ENCODE measurements around the gene SCN1B.
"Not testable (repeated sequence)": the region's sequence is repeated elsewhere in the genome, so short reads cannot be mapped to it uniquely, and the experiment has no call there.

The SCN1B gene

DNA sequence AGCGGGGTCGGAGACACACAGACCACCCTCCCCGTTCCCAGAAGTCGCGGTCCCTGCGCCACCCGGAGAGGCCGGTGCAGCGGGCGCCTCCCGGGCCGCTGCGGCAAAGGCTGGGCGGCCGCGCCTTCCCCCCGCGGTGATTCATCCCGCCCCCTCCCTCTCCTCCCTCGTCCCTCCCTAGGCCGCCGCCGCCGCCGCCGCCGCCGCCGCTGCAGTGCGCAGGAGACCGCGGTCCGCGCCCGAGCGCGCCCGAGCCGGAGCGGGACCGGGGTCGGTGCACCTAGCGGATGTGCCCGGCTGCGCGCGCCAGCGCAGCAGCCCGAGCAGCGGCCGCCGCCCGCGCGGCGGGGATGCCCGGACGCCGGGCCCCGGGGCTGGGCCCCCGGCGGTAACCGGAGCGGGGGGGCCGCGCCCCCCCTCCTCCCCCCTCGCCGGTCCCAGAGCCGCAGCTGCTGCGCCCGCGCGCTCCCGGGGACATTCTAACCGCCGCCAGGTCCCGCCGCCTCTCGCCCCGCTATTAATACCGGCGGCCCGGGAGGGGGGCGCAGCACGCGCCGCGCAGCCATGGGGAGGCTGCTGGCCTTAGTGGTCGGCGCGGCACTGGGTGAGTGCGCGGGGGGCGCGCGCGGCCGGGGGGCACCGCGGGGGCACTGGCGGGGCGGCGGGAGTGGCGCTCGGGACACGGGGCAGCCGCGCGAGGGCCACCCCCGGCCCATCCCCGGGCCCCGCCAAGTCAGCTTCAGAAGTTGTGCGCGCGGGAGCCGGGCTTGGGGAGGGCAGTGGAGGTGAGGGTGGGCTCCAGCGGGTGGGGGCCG lies at the start of gene SCN1B:
TSS of gene SCN1B (plus strand) at position 214 of the 815 bp plus-strand sequence. CDS start at position 565, 351 bp downstream.
- peak; percentile 25 to 54 for DNase-seq

DNA sequence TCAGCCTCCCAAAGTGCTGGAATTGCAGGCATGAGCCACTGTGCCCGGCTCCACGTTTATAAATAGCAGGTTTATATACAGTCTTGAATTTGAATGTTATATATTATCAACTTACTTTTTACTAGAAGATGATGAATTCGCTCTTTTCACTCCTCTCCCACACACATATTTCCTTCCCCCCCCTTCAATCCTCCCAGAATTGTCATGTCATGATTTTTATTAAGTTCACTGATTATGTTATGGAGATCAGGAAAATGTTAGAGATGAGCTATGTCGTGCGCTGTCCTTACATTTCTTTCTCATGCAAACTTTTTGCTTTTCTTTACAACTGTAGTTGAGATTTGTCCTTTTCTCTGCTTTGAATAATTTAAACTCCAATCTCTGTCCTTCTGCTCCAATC lies 48.0 kb upstream of the SCN1B start:
- DNase-seq = no peak

DNA sequence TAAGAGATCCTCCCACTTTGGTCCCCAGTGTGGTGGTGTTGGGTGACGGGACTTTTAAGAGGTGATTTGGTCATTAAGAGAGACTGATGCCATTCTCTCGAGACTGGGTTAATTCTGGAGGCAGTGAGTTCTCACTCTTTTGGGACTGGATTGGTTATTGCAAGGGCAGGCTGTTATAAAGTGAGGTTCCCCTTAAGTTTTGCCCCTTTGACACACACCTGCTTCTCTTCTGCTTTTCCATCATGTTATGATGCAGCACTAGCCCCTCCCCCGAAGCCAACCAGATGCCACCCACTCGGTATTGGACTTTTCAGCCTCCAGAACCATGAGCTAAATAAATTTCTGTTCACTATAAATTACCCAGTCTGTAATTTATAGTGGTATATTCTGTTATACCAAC lies 46.5 kb upstream of the SCN1B start:
- no peak for DNase-seq

DNA sequence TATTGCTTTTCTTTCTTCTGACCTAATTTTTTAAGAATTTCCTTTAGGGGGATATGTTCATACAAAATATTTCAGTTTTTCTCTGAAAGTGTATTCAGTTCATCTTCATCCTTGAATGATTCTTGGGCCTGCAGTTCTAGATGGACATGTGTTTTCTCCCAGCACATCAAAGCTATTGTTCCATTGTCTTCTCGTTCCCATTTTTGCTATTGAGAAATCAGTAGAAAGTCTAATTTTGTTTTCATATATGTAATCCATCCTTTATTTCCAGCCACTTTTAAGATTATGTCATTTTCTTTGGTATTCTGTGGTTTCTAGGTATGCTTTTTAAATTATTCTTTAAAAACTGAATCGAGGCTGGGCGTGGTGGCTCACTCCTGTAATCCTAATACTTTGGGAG lies 46.0 kb upstream of the SCN1B start:
- no peak for DNase-seq

DNA sequence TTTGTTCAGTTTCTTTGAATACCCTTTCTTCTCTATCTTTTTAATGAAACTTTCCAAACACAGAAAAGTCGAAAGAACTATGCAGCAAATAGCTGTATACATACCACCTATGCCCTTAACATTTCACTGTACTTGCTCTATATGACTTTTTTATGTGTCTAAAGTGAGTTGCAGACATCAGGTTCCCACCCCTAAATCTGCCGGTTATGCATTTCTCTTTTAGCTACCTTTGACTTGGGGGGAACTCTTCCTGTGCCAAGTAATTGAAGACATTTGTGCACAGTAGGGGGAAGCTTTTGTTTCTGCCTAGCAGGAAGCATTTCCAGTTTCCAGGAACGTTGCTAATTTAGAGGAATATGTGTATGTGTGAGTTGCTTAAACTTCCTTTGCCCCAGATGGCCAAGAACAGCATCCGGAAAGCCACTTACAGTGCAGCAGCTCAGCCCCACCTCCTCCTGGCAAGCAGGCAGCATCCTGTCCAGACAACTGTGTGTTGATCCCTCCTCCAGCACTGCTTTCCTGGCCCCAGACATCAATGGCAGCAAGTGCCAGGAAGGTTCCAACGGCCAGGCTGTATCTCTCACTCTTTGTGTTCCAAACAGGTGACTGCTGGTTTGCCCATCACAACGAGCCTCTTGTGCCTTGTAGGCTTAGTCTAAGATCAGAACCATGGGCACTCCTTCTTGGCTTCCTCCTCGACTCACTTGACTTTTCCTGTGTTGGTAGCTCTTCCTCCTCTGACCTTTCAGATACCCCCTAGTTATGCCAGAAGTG lies 44.8 kb upstream of the SCN1B start:
- DNase-seq = peak in 1 of 2 experiments; percentile 25

DNA sequence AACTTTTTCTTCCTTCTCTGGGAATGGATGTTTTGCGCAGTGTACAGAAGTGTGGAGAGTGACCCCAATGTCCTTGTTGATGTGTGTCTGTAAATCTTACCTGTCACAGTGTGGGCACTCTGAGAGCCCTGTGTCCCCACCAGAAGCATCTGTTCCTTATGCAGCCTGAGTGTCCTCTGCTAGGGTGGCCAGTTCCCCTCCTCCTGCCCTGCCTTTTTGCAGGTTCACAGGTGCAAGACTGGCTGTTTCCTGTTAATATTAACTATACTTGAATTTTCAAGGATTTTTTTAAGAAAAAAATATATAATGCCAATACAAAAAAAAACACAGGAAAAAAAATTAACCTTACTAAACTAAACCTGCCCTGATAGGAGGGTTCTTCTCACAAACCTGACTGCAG lies 42.2 kb upstream of the SCN1B start:
- DNase-seq = no peak

DNA sequence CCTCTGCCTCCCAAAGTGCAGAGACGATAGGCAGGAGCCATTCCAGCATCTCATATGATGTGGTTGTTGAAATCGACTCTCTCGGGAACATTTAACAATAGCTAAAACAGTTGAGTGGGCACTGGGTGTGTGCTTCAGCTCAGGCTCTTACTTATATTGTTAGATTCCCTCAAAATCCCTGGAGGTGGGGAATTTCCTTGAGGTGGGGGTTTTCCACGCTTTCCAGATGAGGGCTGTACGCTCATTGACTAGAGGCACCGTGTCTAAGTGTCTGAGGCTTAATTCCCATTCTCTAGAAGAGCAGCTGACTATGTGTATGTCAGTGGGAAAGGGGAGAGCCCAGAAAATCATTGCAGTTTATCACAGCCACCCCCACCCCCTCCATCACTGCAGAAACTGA lies 41.0 kb upstream of the SCN1B start:
- no peak for DNase-seq

DNA sequence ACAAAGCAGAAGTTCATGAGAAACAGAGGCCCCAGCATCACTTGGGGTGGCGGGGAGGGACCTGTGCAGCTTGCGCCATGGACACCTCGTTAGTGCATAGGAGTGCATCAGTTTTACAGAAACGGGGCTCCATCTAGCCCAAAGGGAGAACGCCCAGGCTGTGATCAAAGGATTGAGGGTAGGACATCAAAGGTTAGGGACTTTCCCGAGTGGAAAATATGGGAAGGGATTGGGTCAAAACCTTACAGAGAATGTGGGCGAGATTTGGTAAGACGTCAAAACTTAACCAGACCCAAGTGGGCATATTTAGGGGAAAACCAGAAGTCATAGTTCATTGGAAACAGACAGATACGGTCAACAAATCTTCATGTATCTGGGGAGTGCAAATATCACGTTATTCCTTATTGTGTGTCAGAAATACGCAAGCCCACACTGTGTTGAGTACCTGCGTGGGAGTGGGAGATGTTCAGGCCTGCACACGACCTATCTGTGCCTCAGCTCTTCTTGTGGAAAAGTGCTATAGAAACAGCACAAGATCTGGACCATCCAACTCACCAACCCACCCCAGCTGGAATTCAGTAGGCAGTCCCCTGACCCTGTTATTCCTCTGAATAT lies 39.6 kb upstream of the SCN1B start:
- no peak for DNase-seq

DNA sequence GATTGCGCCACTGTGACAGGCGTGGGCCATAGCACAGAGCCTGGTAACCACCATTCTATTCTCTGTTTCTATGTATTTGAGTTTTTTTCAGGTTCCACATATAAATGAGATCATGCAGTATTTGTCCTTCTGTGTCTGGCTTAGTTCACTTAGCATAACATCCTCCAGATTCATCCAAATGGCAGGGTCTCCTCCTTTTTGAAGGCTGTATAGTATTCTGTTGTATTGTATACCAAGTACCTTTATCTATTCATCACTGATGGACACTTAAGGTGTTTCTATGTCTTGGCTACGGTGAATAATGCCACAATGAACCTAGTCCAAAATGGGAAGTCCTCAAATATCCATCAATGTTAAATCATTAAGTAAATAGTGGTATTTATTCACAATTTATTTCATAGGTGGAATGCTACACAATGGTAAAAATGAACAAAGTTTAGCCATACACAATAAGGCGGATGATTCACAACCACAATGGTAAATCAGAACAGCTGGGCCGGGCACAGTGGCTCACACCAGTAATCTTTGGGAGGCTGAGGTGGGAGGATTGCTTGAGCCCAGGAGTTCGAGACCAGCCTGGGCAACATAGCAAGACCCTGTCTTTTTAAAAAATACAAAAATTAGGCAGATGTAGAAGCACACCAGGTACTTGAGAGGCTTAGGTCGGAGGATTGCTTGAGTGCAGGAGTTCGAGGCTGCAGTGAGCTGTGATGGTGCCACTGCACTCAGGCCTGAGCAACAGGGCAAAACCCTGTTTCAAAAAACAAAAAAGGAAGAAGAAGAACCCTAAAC lies 38.5 kb upstream of the SCN1B start:
- no peak for DNase-seq

DNA sequence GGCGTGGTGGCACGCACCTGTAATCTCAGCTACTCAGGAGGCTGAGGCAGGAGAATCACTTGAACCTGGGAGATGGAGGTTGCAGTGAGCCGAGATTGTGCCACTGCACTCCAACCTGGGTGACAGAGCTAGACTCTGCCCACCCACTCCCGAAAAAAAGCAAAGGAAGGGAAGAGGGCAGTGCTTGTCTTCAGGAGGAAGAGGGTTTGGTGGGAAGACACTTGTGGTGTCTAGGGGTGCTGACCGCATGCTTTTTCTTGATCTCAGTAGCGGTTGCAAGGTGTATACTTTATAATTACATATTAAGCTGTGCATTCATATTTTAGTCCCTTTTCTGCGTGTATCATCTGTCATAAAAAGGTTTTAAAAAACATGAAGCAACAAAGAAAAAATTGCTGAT lies 37.7 kb upstream of the SCN1B start:
- not testable (repeated sequence) for DNase-seq

DNA sequence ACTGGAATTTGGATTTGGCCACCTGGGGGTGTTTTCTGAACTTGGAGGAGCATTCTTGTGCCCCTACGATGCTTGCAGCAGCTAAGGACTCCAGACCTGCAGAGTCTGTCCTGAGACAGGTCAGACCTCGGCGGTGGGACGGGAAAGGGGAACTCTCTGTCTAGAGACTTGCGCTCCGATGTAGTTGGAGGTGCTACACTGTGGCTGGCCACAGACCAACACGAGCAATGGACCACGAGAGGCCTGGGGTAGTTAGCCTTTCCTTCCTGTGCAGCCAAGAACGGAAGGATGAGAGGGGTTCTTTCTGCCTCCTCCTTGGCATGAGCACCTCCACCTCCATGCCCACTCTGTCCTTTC lies 36.0 kb upstream of the SCN1B start:
- no peak for DNase-seq

DNA sequence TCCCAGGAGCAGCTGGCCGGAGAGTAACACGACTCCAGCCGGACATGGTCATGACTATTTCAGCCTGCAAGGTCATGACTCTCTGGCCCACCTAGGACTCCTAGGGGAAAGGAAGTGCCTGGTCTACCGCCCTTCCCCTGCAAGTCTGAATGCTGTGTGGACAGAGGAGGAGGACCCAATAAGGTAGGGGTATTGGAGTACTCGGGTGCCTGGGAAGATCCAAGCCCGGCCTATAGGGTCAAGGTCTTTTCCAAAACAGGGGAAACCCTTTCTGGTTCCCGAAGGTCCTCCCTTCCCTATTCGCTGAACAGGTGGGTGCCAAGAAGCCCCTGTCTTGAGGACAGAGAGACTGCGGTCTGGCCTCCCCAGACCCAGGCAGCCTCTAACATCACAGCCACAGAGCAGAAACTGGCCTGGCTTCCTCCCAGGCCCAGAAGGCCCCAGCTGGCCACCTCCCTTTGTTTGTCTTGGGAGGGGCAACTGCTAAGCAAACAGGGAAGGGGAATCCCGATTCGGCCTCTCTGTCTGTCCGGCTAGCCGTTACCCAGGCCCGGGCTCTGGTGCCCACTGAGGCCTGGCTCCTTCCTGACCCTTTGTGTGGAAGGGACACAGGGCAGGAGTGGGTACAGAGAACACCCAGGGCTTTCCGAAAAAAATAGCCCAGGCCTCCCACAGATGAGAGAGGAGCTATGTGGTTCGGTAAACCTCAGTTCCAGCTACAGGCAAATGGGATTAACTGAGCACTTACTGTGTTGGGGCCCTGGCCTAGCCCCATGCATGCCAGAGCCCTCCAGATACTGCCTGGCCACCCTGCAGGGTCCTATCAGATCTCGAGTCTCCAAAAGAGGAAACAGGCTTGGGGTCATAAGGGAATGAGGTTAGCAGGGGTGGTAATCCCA lies 35.4 kb upstream of the SCN1B start:
- no peak for DNase-seq

DNA sequence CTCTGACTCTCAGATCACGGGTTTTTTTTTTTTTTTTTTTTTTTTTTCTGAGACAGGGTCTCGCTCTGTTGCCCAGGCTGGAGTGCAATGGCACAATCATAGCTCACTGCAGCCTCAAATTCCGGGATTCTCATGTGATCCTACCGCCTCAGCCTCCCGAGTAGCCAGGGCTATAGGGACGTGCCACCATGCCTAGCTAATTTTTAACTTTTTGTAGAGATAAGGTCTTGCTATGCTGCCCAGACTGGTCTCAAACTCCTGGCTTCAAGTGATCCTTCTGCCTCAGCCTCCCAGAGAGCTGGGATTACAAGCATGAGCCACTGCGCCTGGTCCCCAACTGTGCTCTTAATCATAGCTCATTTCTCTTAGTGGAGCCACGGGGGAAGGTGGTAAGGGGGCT lies 34.7 kb upstream of the SCN1B start:
- no peak for DNase-seq

DNA sequence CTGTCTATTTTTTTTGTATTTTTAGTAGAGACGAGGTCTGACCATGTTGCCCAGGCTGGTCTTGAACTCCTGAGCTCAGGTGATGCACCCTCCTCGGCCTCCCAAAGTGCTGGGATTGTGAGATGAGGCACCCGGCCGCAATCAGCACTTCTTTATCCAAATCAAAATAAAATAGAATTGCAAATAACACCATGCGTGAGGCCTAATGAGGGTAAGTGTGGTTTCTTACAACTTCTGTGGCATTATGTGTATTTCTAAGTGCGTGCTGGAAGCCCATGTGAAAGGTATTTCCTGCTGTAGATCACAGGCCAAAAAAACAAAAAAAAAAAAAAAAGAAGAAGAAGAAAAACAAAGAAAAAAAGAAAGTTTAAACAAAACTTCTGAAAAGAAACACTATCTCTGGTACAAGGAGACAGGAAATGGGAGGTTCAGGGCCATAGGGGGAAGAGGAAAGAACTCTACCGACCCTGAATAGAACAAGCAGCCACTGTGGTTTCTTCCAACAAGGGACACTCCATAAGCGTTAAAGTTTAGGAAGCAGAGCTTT lies 33.1 kb upstream of the SCN1B start:
- DNase-seq = no peak

DNA sequence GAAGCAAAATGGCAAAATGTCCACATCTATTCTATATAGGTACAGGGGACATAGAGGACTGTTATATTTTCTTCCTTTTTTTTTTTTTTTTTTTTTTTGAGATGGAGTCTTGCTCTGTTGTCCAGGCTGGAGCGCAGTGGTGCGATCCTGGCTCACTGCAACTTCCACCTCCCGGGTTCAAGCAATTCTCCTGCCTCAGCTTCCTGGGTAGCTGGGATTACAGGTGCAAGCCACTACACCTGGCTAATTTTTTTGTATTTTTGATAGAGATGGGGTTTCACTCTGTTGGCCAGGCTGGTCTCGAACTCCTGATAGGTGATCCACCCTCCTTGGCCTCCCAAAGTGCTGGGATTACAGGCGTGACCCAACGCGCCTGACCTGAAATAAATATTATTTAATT lies 32.0 kb upstream of the SCN1B start:
- not testable (repeated sequence) for DNase-seq

DNA sequence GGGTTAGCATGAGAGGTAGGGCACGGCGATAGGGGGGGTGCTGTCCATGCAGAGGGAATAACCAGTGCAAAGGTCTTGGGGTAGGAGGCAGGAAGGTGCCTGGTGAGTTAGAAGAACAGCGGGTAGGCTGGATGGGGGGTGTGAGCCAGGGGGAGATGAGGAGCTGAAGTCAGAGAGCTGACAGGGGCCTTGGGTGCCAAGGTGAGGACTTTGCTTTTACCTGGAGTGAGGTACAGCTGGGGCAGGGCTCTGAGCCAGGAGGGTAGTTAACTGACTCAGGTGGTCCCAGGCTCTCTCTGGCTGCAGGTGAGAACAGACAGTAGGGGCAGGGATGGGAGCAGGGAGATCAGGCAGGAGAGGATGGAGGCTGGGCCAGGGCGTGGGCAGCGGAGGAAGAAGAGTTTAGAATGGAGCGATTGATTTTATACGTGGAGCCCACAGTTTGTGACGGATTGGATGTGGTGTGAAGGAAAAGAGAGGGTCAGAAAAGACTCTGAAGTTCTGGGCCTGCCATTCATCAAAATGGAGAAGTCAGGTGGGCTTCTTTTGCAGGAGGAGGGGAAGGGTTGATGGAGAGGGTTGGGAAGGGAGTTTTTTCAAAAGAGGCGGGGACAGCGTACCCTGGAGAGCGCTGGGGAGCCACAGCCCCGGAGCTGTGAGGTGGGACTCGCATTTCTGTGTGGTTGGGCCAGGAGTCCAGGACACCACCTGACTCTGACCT lies 31.3 kb upstream of the SCN1B start:
- no peak for DNase-seq

DNA sequence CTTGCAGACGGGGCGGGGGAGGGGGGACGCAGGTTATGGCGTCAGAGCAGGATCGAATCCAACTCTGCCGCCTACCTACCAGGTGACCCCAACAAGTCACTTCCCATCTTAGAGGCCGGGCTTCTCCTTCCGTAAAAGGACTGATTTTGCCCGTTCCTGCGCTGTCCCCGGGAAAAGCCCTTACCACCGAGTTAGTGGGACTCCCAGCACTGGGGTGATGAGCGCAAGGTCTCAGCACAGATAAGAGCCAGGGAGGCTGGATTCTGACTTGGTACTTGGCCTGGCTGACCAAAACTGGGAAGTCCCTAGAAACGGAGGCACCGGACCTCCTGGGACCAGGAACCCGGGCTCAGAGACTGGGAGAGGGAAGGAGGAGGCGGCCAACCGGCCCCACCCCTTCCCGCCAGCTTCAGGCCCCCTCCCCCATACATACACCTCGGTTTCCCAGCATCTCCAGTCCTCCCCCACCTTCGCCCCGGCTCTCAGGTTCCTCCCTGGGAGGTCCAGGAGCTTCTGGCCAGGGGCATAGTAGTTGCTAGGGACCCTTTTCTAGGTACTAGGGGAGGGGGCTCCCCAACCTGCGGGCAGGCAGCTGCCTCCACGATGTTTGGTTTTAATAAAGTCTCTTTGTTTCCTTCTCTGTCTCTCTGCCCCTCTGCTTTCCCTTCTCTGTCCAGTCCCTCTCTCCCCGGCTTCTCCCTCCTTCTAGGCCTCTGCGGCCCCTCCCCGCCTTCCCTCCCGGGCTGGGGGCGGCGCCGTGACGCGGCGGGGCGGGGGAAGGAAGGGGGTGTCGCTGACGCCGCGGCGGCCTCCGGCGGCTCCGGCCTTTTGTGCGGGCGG lies 30.6 kb upstream of the SCN1B start, which contains the start of gene GRAMD1A:
TSS of gene GRAMD1A (plus strand) at position 826 of the 840 bp plus-strand sequence. CDS start 156 bp downstream, outside the sequence.
- peak; percentile 79 to 83 for DNase-seq

DNA sequence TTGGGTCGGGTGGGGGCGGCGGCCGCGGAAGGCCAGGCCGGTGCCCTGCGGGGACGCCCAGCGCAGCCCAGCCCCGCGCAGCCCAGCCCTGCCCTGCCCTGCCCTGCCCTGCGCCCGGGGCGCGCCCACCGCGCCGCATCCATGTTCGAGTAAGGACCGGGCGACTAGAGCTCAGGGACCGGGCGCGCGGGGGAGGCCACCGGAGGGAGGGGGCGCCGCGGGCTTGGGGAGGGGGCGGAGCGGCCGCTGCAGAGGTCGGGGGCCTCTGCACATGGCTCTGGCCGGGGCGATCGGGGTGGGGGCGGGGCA lies 30.0 kb upstream of the SCN1B start:
- DNase-seq = no peak

DNA sequence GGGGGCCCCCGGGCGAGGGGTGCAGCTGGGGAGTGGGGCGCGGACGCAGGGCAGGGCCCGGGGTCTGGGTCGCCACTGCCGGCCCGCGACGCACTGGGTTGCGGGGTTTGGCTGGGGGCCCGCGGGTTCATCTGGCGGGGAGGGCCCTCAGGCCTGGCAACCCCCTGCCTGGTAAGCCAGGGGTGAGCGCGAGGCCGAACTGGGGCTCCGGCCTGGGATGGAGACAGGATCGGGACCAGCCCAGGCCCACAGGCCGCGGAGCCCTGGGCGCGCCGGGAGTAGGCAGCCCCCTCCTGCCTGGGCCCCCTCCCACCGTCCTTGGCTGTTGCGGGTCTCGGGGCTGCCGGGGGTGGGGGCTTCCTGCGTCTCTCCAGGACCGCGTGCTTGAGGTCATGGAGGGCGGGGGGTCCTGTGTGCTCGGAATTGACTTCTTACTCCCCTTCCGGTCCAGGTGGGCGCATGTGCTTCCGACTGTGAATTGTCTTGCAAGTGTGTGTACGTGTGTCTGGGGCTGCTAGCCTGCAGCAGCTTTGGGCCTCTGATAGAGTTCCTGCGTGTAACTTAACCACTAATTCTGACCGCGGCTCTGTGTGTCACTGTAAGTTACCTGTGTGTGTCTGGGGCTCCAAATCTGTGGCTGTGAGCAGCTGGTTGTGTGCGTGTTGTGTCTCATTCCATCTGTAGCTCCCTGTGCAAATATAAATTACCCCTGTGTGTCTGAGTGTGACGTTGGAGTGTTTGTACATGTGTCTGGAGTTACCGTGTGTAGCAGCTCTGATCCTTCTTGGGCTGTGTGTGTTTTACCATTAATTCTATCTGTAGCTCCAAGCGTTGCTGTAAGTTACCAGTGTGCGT lies 29.4 kb upstream of the SCN1B start:
- peak; percentile 25 to 66 for DNase-seq

Measured in NCI-H524 (cell line).